HG02938 (cell line): Measurements from ENCODE around the gene HIGD1C.

Source experiments
- ATAC-seq: cut with Tn5 transposase; IDR thresholded peaks from one replicate; pipeline ENCODE4 v1.9.1; 2021; ENCODE audit warnings: mild to moderate bottlenecking, moderate library complexity; ENCODE audit not compliant: unreplicated experiment

Gene HIGD1C

DNA sequence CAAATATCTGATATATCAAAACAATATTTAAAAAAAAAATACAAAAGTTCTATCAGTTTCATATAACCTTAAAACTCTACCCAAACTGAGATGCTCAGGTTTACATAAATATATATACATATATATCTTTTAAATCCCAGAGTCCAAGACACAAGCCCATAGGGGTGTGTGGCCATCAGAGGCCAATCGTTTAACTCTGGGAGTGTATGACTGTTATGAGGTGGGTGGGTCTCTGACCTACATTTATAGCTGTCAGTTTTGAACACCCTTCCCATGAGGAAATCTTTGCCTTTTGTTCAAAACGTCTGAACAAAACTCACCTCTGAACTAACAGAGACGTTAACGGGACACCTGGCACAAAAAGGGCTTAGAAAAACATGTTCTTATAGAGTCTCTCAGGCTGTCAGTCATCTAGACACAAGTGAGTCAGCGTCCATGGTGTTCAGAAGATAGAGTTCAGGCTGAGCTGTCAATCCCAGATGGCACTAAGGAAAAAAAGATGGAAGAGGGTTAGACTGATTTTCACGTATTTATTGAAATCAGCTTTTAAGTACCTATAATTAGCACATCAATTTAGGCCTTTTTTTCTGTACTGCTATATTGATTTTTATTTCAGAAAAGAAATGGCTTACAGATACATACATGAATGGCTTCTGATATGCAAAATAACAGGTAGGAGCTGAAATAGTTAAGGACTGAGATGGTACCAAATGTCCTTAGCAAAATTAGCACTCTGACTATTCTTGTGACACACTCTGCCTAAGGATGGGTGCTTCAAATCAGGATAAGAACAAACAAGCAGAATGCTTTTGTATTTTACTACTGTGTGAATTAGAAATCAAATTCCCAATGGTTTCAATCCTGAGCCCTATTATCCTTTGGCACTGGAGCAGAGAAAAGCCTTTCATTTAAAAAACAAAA, 29.2 kb downstream of the HIGD1C start:
- ATAC-seq, result no peak

DNA sequence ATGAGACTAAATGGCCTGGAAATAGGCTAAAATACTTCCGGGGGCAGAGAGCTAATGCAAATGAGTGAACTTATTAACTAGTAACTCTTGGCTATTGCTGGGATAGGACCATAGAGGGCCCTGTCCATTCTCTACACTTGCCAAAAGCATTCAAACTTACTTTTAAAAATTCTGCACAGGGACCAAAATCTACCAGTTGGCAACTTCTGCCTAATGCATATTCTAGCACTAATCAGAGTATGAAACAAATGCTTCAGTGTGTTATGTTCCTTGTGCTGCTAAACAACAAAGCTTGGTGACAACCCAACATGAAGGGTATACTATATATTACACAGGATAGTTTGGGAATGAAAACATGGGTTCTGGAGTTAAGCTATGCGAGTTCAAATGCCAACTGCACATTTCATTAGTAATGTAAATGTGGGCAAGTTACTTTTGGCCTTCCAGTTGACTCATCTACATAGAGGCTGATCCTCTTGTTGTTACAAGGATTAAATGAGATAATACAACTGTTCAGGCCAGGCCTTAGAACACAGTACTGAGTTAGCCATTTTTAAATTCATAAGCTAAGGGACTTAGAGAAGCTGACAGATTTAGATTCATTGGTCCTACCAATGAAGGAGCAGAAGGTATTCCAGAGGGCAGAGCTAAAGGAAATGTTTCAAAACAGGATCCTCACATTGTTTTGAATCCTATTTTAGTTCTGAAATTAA, 32.4 kb downstream of the HIGD1C start:
- no peak for ATAC-seq

- no peak for ATAC-seq
Measured at GRCh38 chr12:50985322-50985721, 33.0 kb downstream of the HIGD1C start.

- ATAC-seq, result no peak
Measured at GRCh38 chr12:50986966-50987737, 34.8 kb downstream of the HIGD1C start.

- no peak for ATAC-seq
Measured at GRCh38 chr12:50988051-50988450, 35.7 kb downstream of the HIGD1C start.

DNA sequence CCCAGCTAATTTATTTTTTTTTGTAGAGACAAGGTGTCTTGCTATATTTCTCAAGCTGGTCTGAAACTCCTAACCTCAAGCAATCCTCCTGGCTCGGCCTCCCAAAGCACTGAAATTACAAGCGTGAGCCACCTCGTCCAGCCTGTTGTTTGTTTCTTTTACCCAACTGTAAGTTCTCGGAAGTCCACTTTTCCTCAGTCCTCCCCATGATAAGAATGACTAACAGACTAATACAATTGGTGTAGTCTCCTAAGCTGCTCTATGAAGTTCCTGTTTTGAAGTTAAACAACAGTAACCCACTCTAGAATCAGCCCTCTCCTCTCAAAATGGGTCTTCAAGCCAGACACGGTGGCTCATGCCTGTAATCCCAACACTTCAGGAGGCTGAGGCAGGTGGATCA, 36.5 kb downstream of the HIGD1C start:
- no peak for ATAC-seq

- ATAC-seq, result no peak
Measured at GRCh38 chr12:50990147-50990727, 37.9 kb downstream of the HIGD1C start.

DNA sequence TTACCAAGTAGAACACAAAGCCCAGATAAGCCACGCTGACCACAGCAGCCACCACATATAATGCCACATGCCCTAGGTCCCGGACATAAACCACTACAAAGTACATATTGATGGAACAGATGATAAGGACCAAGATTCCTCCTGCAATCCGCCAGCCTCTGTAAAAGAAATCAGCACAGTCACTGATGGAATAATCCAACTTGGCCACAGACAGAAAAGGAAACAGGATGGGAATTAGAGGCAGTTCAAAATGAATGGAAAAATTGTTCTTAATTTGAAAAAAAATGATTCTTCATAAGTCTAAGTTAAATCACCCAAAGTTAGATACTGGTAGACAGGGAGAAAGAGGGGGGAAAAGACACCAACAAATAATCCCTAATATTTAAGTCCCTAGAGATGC, 38.4 kb downstream of the HIGD1C start:
- no peak for ATAC-seq

DNA sequence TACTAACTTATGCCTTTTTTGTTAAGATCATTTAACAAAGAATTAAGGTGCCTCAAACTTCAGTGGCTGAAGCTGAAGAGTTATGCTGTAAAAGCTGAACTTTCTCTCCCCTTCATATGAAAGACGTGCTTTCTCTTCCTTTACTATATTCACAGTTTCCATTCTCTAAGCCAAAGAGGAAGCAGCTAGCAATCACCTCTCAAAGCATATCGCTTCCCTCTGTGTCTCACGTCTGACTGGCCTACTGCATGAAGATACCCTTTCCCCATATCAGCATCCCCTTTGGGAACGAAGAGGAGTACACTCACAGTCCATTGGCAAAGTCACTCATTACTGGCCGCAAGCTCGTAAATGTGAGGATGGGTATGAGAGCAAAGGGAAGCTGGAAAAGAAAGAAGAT, 38.9 kb downstream of the HIGD1C start:
- ATAC-seq, result no peak

DNA sequence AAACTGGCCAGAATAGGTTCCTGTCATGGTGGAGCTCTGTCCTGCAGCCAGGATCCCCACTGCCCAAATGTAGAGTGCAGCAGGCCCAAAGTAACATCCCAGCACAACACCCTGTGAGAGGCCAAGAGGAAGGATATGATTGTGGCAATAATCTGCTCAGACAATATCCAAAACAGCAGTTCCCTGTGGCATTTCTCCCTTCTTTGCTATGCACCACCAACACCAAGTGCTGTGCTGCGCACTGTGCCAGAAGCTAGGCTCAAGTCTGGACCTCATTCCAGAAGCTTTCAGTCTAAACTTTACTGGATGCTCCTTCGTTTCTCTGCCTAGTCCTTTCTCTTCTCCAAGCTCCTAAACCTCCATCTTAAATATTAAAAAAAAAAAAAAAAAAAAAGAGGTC, 40.5 kb downstream of the HIGD1C start:
- no peak for ATAC-seq

DNA sequence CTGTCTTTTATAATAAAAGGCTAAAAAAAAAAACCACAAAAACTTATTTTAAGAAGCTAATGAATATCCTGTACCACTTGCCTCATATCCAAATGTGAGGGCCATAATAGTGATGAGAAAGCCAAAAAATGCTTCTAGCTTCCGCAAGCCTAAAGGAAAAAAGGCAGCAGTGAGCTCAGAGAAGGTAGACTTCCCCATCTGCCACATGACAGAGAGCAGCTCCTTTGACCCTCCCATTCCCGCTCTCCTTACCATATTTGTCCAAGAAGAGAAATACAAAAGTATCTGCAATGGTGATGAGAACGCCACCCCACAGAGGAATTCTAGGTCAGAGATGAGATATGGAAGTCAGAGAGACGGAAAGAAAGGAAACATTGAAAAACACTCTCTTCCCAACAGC, 46.7 kb downstream of the HIGD1C start:
- no peak for ATAC-seq

- no peak for ATAC-seq
Measured at GRCh38 chr12:51000245-51000644, 47.9 kb downstream of the HIGD1C start.

DNA sequence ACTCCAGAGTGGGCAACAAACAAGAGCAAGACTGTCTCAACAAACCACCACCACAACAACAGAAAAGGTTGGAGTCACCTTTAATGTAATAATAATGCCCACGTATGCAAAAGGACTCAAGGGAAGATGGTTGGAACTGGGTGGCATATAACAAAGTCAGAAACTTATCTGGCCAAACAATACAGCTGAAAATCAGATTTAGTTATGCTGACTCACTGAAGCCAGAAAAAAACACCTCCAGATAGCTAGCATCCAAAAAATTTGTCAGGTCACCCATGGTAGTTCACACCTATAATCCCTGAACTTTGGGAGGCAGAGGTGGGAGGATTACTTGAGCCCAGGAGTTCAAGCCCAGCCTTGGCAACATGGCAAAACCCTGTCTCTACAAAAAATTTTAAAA, 49.5 kb downstream of the HIGD1C start:
- no peak for ATAC-seq

DNA sequence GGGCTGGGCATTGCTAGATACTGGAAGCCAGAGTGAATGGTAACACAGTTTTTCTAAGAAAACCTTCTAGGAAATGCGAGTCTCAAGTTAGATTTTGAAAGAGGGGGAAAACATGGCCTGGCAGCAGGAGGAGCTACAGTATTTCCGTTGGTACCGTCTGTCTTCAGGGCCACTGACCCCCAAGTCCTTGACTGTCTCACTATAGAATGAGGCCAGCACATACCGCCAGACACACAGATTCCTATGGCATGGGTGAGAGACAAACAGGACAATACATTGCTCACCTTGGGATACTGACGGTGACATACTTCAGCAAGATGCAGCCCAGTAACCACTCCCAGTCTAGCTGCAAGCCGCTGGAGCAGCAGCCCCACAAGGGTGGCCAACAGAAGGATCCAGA, 52.2 kb downstream of the HIGD1C start:
- no peak for ATAC-seq

DNA sequence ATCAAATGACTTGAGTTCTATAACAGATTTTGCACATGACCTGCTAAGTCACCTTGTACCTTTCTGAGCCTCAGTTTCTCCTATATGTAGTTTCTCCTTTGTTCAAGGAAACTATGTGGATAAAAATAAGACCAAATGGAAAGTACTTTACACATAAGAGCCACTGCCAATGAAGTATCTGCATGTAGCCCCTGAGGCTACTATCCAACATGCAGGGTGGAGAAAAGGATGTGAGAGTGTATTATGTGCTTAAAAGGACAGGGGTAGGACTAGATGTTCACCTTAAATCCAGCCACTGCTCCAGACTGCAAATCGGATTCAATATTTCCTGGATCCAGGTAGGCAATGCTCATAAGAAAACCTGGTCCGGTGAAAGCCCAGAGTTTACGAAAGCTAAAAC, 52.7 kb downstream of the HIGD1C start:
- ATAC-seq, result no peak

- ATAC-seq, result no peak
Measured at GRCh38 chr12:51005671-51006070, 53.3 kb downstream of the HIGD1C start.

- ATAC-seq, result no peak
Measured at GRCh38 chr12:51008329-51009055, 56.1 kb downstream of the HIGD1C start.

GRCh38 chr12:51009056-51009440, 56.7 kb downstream of the HIGD1C start:
- no peak for ATAC-seq

DNA sequence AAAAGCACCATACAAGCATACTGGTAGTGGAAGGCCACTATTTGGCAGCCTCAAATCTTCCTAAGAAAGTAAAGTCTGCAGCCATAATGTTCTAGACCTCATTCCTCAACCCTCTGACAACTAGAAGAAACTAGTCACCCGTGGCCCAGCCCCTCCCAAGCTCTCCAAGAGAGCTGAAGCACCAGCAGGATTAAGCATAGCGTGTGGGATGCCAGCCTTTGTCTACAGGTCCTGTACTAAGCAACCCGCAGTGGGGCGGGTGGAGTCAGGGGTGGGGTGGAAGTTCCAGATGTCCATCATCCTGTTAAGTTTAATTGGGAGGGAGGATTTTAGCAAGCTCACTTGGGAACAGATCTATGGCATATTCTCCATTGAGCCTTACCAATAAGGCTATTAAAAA, 59.6 kb downstream of the HIGD1C start:
- no peak for ATAC-seq

DNA sequence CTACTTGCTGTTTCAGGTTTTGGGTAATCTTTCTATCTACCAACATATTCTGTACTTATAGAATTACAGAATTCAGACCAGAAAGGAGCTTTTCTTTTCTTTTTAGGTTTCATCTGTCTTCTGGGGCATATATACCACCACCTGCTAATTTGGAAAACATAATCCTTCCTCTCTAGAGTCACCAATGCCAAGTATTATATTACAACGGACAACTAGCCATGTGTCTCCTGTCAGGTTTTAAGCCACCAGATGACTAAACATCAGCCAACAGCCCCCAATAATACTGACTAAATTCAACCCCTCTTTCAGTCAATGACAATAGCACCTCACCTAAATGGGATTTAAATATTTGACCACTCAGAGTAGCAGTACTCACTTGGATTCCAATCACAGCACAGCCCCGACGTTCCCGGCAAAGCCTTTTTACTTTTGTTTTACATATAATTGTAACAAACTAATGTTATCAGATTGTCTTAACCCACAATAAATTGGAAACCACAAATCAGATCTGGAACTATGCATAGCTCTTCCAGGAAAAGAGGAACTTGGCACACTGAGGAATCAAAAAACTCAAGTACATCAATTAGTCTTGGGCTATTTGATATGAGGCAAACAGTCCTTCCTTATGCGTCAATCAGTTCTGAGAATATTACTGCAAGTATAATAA, 60.4 kb downstream of the HIGD1C start:
- no peak for ATAC-seq
